ENCODE measurements around the gene SYNE1. TPM values are rescaled to one million over a fixed set of nuclear protein-coding genes. Genes with fewer than 3 reads are reported as not detected.

The SYNE1 gene
- total RNA-seq, 4 donors from 2014 or later: 78.9 to 352 (median 113) TPM

DNA sequence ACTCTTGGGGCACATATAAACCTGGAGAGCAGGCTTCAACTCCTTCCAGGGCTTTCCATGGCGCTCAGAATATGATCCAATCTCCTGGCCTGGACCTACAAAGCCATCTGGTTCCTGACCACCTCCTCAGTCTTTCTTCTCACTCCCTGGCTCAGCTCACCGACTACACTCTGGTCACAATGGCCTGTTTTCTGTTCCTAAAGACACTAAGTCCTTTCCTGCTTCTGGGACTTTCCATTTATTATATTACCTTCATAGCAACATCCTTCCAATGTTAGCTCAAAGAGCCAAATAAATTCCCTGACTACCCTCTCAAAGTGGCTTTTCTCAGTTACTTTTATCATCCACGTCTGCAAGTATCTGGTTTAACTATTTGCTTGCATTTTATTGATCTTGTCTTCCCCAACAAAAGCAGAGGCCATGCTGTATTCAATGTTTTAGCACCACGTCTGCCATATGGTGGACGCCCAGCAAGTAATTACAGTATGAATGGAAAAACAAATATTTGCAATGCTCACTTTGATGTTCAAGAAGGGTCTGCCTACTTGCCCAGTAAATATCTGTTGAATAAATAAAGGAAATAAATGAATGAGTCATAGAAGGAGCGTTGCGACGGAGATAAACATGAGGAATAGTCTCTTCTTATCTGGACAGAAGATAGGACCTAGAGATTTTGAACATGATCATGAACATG, 501.3 kb downstream of the SYNE1 start:
- TF ChIP-seq, protein P1, sequence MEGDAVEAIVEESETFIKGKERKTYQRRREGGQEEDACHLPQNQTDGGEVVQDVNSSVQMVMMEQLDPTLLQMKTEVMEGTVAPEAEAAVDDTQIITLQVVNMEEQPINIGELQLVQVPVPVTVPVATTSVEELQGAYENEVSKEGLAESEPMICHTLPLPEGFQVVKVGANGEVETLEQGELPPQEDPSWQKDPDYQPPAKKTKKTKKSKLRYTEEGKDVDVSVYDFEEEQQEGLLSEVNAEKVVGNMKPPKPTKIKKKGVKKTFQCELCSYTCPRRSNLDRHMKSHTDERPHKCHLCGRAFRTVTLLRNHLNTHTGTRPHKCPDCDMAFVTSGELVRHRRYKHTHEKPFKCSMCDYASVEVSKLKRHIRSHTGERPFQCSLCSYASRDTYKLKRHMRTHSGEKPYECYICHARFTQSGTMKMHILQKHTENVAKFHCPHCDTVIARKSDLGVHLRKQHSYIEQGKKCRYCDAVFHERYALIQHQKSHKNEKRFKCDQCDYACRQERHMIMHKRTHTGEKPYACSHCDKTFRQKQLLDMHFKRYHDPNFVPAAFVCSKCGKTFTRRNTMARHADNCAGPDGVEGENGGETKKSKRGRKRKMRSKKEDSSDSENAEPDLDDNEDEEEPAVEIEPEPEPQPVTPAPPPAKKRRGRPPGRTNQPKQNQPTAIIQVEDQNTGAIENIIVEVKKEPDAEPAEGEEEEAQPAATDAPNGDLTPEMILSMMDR (IDR thresholded peaks at IDR 0.05): no peak
- DNase-seq (ENCODE audit: low spot score) (no peak), ATAC-seq (ENCODE audit: low FRiP score) (no peak)

DNA sequence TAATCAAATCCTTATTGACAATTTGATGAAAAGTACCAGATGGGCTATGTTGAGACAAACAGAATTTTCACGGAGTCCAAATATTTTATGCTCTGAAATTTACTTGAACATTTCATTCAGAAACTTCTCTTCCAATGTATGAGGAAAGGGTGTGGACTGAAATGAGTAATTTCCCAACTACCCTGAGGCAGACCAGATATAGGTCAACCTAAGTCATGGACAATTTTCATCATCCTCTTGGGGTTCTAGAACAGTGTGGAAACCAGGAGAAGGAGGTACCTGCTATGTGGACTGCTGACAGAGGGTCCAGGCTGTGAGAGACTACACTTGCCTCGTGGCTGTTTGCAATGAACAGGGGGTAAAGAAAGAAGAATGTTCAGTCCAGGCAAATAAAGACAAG, 506.7 kb downstream of the SYNE1 start:
- TF ChIP-seq, protein P1 (IDR thresholded peaks at IDR 0.05): no peak
- ATAC-seq (ENCODE audit: low FRiP score) (peak; percentile 75), DNase-seq (ENCODE audit: low spot score) (no peak)

DNA sequence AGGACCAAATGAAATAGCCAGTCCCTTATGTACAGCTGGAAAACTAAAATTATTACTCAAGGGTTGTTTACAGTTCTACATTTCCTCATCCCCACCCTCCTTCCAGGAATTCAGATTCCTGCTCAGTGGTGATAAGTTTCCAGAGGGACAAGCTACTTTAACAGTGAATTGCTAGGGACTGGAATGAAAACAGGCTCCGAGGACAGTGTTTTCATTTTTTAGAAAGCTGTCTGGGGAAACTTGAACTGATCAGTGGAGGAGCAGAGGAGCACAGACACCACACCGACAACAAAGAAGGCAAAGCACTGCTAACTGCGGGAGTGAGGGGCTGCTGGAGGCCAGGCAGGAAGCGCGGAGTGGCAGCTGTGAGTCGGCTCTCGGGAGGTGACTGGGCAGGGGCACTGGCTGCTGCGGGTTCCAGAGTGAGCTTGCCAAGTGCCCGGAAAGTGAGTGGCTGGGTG, 507.4 kb downstream of the SYNE1 start:
- TF ChIP-seq, protein P1 (IDR thresholded peaks at IDR 0.05): no peak
- DNase-seq (ENCODE audit: low spot score): no peak
- ATAC-seq (ENCODE audit: low FRiP score): peak; percentile 34

DNA sequence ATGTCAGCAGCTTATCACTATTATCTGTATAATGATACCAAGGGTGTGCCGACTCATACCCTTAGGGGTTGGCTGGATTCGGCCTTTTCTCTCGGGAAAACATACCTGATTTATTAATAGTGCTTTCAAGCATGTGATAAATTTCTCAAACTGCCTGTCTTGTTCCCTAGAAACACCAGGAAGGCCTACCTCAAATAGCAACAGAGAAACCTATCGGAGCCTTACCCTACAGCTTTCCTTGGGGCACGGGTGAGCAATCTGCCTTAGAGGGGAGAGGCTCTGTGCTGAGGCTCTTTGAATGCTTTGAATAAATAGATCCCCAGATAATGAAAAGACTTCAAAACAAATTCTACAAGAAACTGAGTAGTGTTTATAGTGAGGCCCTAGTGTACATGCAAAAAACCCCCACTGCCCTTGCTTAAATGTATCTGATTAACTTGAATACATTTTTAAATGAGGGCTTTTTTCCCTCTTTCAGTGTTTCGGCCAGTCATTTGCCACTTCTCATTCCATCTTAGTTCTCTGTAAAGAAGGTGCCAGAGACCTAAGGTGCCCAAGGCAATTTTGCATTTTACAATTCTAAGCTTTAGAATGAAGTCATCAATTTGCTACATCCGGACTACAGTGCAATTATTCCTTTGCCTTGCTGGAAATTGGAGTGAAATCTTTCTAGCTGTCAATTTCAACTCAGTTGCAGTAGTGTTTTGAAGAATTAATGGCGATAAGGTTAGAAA, 509.6 kb downstream of the SYNE1 start:
- ATAC-seq (ENCODE audit: low FRiP score): peak; percentile 45

DNA sequence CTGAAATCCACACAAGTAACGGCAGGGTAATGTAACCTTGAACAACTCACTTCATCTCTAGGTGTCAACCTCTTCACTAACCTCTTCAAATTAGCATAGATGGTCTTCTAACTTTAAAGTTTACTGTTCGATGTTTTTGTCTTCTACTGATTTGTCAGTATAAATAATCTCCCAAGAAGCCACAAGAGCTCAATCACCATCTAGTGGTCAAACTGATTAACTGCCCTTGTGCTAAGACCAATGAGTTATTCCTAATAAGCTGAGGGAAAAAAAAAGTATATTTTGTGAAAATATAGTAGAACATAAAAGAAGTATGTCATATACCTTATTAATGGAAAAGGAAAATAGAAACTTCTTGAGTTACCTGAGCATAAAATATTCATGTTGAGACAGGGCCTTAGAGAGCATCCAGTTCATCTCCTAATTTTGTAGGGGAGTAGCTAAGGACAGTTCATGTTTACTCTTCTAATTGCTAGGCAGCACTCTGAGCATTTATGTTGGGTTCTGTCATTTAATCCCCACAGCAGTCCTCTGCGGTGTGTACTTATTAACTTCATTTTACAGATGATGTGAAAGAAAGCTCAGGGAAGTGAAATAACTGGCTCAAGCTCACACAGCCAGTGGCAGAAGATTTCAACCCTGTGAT, 512.6 kb downstream of the SYNE1 start:
- DNase-seq (ENCODE audit: low spot score) (no peak), ATAC-seq (ENCODE audit: low FRiP score) (no peak)
- TF ChIP-seq, protein P1 (IDR thresholded peaks at IDR 0.05): no peak

More for the DNA sequence above, 509.6 kb downstream of the SYNE1 start:
- DNase-seq (ENCODE audit: low spot score): no peak
- TF ChIP-seq, protein P1 (IDR thresholded peaks at IDR 0.05): no peak

DNA sequence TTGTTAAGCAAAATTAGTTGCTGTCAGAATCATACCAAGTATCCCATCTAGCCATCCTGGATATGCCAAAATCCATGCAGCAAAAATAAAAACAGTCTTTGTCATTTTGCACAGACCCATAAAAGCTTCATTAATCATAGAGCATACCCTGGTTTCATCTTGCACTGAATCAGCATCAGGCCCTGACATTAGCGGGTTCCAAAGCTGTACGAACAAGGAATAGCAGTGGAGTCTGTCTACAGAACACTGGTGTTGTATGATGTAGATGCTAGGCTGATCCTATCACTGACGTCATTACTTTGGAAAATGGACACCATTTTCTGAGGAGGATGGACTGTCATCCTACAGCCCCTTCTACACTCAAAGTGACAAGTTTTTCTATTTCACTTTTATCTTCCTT, 514.1 kb downstream of the SYNE1 start:
- ATAC-seq (ENCODE audit: low FRiP score): no peak
- TF ChIP-seq, protein P1 (IDR thresholded peaks at IDR 0.05): no peak

More for the DNA sequence above, 514.1 kb downstream of the SYNE1 start:
- DNase-seq (ENCODE audit: low spot score): no peak
